ENCODE measurements around the gene KDM2A.

GRCh38 chr11:67285541-67286498 is 166.8 kb downstream of the KDM2A start:
- TF ChIP-seq POLR2A (IDR thresholded peaks at IDR 0.05; ENCODE audit: low read depth, low read length) (no peak), TAF1 (IDR thresholded peaks at IDR 0.05; ENCODE audit: low read depth, low read length) (no peak)
